A549 (cell line): ENCODE results near the gene TMEM125. TPM values are rescaled to one million over a fixed set of nuclear protein-coding genes. Genes with fewer than 3 reads are reported as not detected.

ENCODE experiments used
- ATAC-seq, 2 experiments: fragments of 200-7000 bp in 1 of 2; fragments of >200 bp in 1 of 2; cut with Nextera tagmentation in 1 of 2; cut with Tn5 transposase in 1 of 2; 3 replicates each; pipeline versions ENCODE4 v1.8.0 to v1.9.1; 2018 to 2020; ENCODE audit warnings: mild to moderate bottlenecking in 1 of 2, moderate library complexity in 1 of 2
- CTCF ChIA-PET: fragments of 300-600 bp; sonication (Branson Sonifier 250); formaldehyde crosslinking; extraction: SDS; loops from one replicate; lab custom pipeline; 2021; ENCODE audit warnings: antibody characterized with exemption, inconsistent platforms; lab: Yijun Ruan, JAX
- POLR2A ChIA-PET: fragments of 350-600 bp; formaldehyde crosslinking; extraction: SDS; loops from one replicate; lab custom pipeline; 2021; ENCODE audit warnings: antibody characterized with exemption, inconsistent platforms; lab: Yijun Ruan, JAX
- DNase-seq, 2 experiments: peaks; one replicate each; pipeline versions ENCODE4 v3.0.0 to v3.0.0-alpha.2; 2011 to 2016; ENCODE audit warnings: low read depth in 1 of 2, low spot score in 1 of 2
- FAIRE-seq: peaks from 2 replicates; lab custom pipeline; 2011; peaks lifted over from hg19 to GRCh38; lab: Jason Lieb, UNC
- H3K27ac ChIP-seq, 2 experiments: fragments of >200 bp; sonication (Bioruptor Twin); formaldehyde crosslinking; 3 replicates each; pipeline ENCODE4 v1.5.1; 2016 to 2017
- H3K4me1 ChIP-seq: fragments of >200 bp; sonication (Bioruptor Twin); formaldehyde crosslinking; 3 replicates; pipeline ENCODE4 v1.6.1; 2016
- H3K4me2 ChIP-seq: fragments of >200 bp; sonication (Bioruptor Twin); formaldehyde crosslinking; 3 replicates; pipeline ENCODE4 v1.6.1; 2016
- H3K4me3 ChIP-seq: fragments of >200 bp; sonication (Bioruptor Twin); formaldehyde crosslinking; 3 replicates; pipeline ENCODE4 v1.5.1; 2016
- H3K9me3 ChIP-seq: fragments of >200 bp; sonication (Bioruptor Twin); formaldehyde crosslinking; 3 replicates; pipeline ENCODE4 v1.6.1; 2016
- CBX8 ChIP-seq: fragments of 200-600 bp; sonication (generic); IDR thresholded peaks from 2 replicates; pipeline ENCODE4 v1.6.1; 2016
- CEBPB ChIP-seq, 2 experiments: fragments of >200 bp in 1 of 2; sonication (Bioruptor Twin) in 1 of 2; formaldehyde crosslinking in 1 of 2; IDR thresholded peaks; 2 replicates each; pipeline ENCODE4 v1.6.1; 2012 to 2016
- CHD2 ChIP-seq: fragments of 150-350 bp; IDR thresholded peaks from 2 replicates; pipeline ENCODE4 v1.6.1; 2014; ENCODE audit warnings: low read length; ENCODE audit not compliant: partially characterized antibody
- EP300 ChIP-seq, 2 experiments: fragments of >200 bp; sonication (Bioruptor Twin); formaldehyde crosslinking; IDR thresholded peaks; 2 replicates in 1 of 2; 3 replicates in 1 of 2; pipeline ENCODE4 v1.6.1; 2016 to 2017
- FOXS1 ChIP-seq: fragments of 250-450 bp; sonication (Bioruptor Pico); IDR thresholded peaks from 2 replicates; pipeline ENCODE4 v1.5.0; 2020; ENCODE audit warnings: mild to moderate bottlenecking, moderate library complexity
- HOXA7 ChIP-seq: fragments of 250-450 bp; sonication (Bioruptor Pico); IDR thresholded peaks from 2 replicates; pipeline ENCODE4 v1.5.0; 2020; ENCODE audit warnings: mild to moderate bottlenecking, moderate library complexity
- JUNB ChIP-seq: fragments of >200 bp; sonication (Bioruptor Twin); formaldehyde crosslinking; IDR thresholded peaks from 2 replicates; pipeline ENCODE4 v1.6.1; 2016
- KDM1A ChIP-seq: fragments of 200-600 bp; sonication (generic); IDR thresholded peaks from 2 replicates; pipeline ENCODE4 v1.6.1; 2016; ENCODE audit warnings: low read depth, mild to moderate bottlenecking
- MYC ChIP-seq: IDR thresholded peaks from 2 replicates; pipeline ENCODE4 v1.6.1; 2012; ENCODE audit warnings: mild to moderate bottlenecking, inconsistent platforms, low read length, improper control_type of control experiment, borderline replicate concordance
- NFE2L2 ChIP-seq: fragments of 150-350 bp; conservative IDR thresholded peaks from 2 replicates; pipeline ENCODE4 v1.6.1; 2014; ENCODE audit warnings: low read length
- NPAS2 ChIP-seq: fragments of 250-450 bp; sonication (Bioruptor Pico); IDR thresholded peaks from 2 replicates; pipeline ENCODE4 v1.8.0; 2022; ENCODE audit warnings: mild to moderate bottlenecking, moderate library complexity, borderline replicate concordance
- POLR2A ChIP-seq: IDR thresholded peaks from 2 replicates; pipeline ENCODE4 v1.6.1; 2012; ENCODE audit warnings: mild to moderate bottlenecking, low read length
- RNF2 ChIP-seq: fragments of 200-600 bp; sonication (generic); IDR thresholded peaks from 2 replicates; pipeline ENCODE4 v1.6.1; 2016; ENCODE audit warnings: low read depth, mild to moderate bottlenecking, antibody characterized with exemption, moderate library complexity, borderline replicate concordance
- ZFP36 ChIP-seq: fragments of 450-650 bp; IDR thresholded peaks from 2 replicates; pipeline ENCODE4 v1.6.1; 2014; ENCODE audit warnings: borderline replicate concordance; ENCODE audit not compliant: partially characterized antibody
- ZNF302 ChIP-seq: fragments of 250-450 bp; sonication (Bioruptor Pico); IDR thresholded peaks from 2 replicates; pipeline ENCODE4 v1.9.0; 2021; ENCODE audit warnings: inconsistent platforms, mild to moderate bottlenecking, moderate library complexity
- ZSCAN20 ChIP-seq: fragments of 250-450 bp; sonication (Bioruptor Pico); IDR thresholded peaks from 2 replicates; pipeline ENCODE4 v1.8.0; 2022; ENCODE audit warnings: mild to moderate bottlenecking, moderate library complexity
- WGBS: methylation state at CpG from one replicate; pipeline ENCODE4 v1.1.6; 2017; ENCODE audit errors: missing lambda C conversion rate; 5-methylcytosine and 5-hydroxymethylcytosine counted together
- polyA plus RNA-seq, 4 experiments: library from polyadenylated mRNA; depleted of rRNA in 3 of 4; stranded (reverse); fragments of >200 nt; fragmentation: RNase III in 1 of 4; extraction: RNeasy Plus Mini Kit Qiagen cat#74134 plus additional on column Dnase treatment in 1 of 4; gene quantifications; 2 replicates in 3 of 4; 3 replicates in 1 of 4; pipeline ENCODE4 v1.2.3, GENCODE V29; 2011 to 2017
- TF ChIP-seq, protein P1 (sequence below): fragments of 250-450 bp; sonication (Bioruptor Pico); IDR thresholded peaks from 2 replicates; pipeline ENCODE4 v1.5.0; 2021; ENCODE audit warnings: mild to moderate bottlenecking, moderate library complexity, borderline replicate concordance
- TF ChIP-seq, protein P2 (sequence below): fragments of >200 bp; sonication (Bioruptor Twin); formaldehyde crosslinking; IDR thresholded peaks from 3 replicates; pipeline ENCODE4 v1.5.1; 2016
- TF ChIP-seq, protein P3 (sequence below): IDR thresholded peaks from 2 replicates; pipeline ENCODE4 v1.6.1; 2012
- TF ChIP-seq, protein P4 (sequence below): IDR thresholded peaks from 2 replicates; pipeline ENCODE4 v1.6.1; 2012
- TF ChIP-seq, protein P5 (sequence below): fragments of >200 bp; sonication (Bioruptor Twin); formaldehyde crosslinking; IDR thresholded peaks from 2 replicates; pipeline ENCODE4 v1.6.1; 2016

The TMEM125 gene
- polyA plus RNA-seq, 2 of the 4 experiments (the other 2 are of a cell fraction): not detected

DNA sequence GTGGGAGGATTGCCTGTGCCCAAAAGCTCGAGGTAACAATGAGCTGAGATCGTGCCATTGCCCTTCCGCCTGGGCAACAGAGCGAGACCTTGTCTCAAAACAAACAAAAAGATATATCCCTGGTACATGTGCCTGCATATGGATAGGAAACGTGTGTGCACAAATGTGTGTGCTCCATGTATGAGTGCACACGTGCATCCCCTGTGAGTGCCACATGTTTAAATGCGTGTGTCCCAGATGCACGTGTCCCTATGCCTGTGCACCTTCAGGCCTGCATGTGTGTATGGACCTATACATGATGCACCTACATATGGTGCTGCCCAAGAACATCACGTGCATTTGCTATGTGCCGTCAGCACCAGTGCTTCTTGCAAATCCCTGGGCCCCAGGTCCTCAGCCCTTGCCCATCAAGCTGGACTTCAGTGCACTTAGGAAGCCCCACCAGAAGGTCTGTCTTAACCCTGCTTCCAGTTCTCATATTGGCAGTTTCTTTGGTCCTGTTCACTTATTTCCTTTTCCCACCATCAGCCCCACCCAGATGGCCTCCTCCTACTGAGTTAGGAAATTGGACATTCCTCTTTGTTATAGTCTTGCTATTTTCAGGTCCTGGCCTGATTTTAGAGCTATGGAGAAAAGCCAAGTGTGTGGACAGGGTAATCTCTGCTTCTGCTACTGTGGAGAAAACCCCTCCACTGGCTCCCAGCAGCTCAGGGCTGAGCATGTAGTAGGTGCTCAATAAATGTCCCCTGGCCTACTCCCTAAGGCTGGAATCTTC is 46.4 kb downstream of the TMEM125 start:
- no peak for DNase-seq
- ChIA-PET POLR2A (no interaction called here), CTCF (interaction anchor here (0.6 to 1.9 kb wide), 6 partner anchors 11 to 378 kb away, joined by 3 to 5 read pairs (median 4); no protein-coding TSS in a partner anchor)
- Histone ChIP-seq H3K9me3 (no peaks in the 10 kb centered on the region), H3K27ac (no peak overlapping the region), H3K4me1 (no peaks in the 10 kb centered on the region), H3K4me3 (no peak overlapping the region), H3K4me2 (no peak overlapping the region)
- WGBS: 70% methylated on average over 10 of the region's 10 CpGs
- ATAC-seq: no peak
- no peak for FAIRE-seq
- TF ChIP-seq, protein P1, sequence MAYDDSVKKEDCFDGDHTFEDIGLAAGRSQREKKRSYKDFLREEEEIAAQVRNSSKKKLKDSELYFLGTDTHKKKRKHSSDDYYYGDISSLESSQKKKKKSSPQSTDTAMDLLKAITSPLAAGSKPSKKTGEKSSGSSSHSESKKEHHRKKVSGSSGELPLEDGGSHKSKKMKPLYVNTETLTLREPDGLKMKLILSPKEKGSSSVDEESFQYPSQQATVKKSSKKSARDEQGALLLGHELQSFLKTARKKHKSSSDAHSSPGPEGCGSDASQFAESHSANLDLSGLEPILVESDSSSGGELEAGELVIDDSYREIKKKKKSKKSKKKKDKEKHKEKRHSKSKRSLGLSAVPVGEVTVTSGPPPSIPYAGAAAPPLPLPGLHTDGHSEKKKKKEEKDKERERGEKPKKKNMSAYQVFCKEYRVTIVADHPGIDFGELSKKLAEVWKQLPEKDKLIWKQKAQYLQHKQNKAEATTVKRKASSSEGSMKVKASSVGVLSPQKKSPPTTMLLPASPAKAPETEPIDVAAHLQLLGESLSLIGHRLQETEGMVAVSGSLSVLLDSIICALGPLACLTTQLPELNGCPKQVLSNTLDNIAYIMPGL (CRISPR knock-in tag): no peak
- TF ChIP-seq KDM1A (no peak), CBX8 (no peak), ZSCAN20 (CRISPR knock-in tag) (no peak), NPAS2 (no peak), JUNB (no peak), ZNF302 (CRISPR knock-in tag) (no peak), RNF2 (no peak), NFE2L2 (no peak), CHD2 (no peak), ZFP36 (no peak), FOXS1 (CRISPR knock-in tag) (no peak), EP300 (IDR thresholded peaks at IDR 0.05) (no peak)
- TF ChIP-seq, protein P2, sequence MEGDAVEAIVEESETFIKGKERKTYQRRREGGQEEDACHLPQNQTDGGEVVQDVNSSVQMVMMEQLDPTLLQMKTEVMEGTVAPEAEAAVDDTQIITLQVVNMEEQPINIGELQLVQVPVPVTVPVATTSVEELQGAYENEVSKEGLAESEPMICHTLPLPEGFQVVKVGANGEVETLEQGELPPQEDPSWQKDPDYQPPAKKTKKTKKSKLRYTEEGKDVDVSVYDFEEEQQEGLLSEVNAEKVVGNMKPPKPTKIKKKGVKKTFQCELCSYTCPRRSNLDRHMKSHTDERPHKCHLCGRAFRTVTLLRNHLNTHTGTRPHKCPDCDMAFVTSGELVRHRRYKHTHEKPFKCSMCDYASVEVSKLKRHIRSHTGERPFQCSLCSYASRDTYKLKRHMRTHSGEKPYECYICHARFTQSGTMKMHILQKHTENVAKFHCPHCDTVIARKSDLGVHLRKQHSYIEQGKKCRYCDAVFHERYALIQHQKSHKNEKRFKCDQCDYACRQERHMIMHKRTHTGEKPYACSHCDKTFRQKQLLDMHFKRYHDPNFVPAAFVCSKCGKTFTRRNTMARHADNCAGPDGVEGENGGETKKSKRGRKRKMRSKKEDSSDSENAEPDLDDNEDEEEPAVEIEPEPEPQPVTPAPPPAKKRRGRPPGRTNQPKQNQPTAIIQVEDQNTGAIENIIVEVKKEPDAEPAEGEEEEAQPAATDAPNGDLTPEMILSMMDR: no peak
- TF ChIP-seq, protein P3, sequence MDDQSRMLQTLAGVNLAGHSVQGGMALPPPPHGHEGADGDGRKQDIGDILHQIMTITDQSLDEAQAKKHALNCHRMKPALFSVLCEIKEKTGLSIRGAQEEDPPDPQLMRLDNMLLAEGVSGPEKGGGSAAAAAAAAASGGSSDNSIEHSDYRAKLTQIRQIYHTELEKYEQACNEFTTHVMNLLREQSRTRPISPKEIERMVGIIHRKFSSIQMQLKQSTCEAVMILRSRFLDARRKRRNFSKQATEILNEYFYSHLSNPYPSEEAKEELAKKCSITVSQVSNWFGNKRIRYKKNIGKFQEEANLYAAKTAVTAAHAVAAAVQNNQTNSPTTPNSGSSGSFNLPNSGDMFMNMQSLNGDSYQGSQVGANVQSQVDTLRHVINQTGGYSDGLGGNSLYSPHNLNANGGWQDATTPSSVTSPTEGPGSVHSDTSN: no peak
- TF ChIP-seq, protein P4, sequence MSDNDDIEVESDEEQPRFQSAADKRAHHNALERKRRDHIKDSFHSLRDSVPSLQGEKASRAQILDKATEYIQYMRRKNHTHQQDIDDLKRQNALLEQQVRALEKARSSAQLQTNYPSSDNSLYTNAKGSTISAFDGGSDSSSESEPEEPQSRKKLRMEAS: no peak
- TF ChIP-seq, protein P5, sequence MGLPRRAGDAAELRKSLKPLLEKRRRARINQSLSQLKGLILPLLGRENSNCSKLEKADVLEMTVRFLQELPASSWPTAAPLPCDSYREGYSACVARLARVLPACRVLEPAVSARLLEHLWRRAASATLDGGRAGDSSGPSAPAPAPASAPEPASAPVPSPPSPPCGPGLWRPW: no peak

DNA sequence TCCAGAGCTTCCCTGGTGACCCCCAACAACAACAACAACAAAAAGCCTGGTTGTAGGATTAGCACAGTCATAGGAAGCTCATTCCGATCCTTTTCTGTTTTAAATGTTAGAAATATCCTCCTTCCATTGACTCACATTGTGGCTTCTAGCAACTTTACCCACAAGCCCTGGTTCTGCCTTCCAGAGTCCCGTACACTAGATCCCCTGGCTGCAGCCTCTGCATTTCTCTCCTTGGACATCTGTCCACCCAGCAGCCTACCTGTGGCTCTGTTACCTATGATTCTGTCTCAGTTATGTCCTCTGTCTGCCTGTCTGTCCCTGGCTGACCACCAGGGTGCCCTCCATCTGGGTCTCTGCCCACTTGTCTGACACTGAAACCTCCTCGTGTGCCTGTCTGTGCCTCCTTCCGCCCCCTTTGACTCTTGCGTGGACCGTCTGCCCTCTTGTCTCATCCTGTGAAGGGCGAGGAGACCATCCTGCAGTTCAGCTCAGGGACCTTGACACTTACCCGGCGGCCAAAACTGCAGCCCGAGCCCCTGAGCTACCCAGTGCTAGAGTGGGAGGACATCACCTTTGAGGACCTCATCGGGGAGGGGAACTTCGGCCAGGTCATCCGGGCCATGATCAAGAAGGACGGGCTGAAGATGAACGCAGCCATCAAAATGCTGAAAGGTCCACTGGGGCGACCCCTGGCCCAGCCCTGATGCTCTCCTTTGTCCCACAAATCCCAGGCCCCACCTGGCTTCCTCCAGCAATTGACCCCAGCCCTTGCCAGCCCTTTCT is 47.1 kb downstream of the TMEM125 start:
- CTCF ChIA-PET: interaction anchor here (1.0 to 1.9 kb wide), 3 partner anchors 12 to 90 kb away, joined by 3 to 5 read pairs (median 4); no protein-coding TSS in a partner anchor
- DNase-seq (no peak), ATAC-seq (peak; percentile 35 to 68; a peak in 3 of 6 replicates)

More for the DNA sequence above, 47.1 kb downstream of the TMEM125 start:
- no peak overlapping the region for H3K4me2 ChIP-seq
- H3K4me1 ChIP-seq: no peaks in the 10 kb centered on the region
- POLR2A ChIA-PET: no interaction called here
- FAIRE-seq: no peak
- H3K9me3 ChIP-seq: no peaks in the 10 kb centered on the region
- no peak overlapping the region for H3K27ac ChIP-seq
- TF ChIP-seq NFE2L2: no peak
- no peak for TF ChIP-seq CEBPB (IDR thresholded peaks at IDR 0.05)
- TF ChIP-seq, protein P1 (CRISPR knock-in tag): no peak
- TF ChIP-seq POLR2A: no peak
- TF ChIP-seq HOXA7: no peak
- no peak for TF ChIP-seq MYC
- TF ChIP-seq, protein P4: no peak
- no peak overlapping the region for H3K4me3 ChIP-seq
- 80% methylated on average over 16 of the region's 16 CpGs for WGBS
